GM10266 (cell line): ENCODE data around the gene ARHGAP24.

ENCODE experiments used
- DNase-seq: peaks from one replicate; pipeline ENCODE4 v3.0.0; 2012; ENCODE audit errors: extremely low spot score
- CTCF ChIP-seq: IDR thresholded peaks from 2 replicates; pipeline ENCODE4 v1.5.1; 2012; ENCODE audit warnings: mild to moderate bottlenecking, low read depth; ENCODE audit not compliant: control insufficient read depth, insufficient read depth; ENCODE audit errors: missing control alignments

ARHGAP24 gene

GRCh38 chr4:85928775-85929591, 454.0 kb downstream of the ARHGAP24 start:
- no peak for DNase-seq
- TF ChIP-seq CTCF: no peak

GRCh38 chr4:85929961-85930665, 455.2 kb downstream of the ARHGAP24 start:
- TF ChIP-seq CTCF: no peak
- DNase-seq: no peak

GRCh38 chr4:85932500-85933290, 457.7 kb downstream of the ARHGAP24 start:
- DNase-seq: no peak
- no peak for TF ChIP-seq CTCF

GRCh38 chr4:85933291-85933640, 458.3 kb downstream of the ARHGAP24 start:
- TF ChIP-seq CTCF: no peak
- no peak for DNase-seq

GRCh38 chr4:85937507-85937906, 462.6 kb downstream of the ARHGAP24 start:
- no peak for DNase-seq
- TF ChIP-seq CTCF: no peak

- TF ChIP-seq CTCF: no peak
- no peak for DNase-seq
Observed at GRCh38 chr4:85938062-85938461, 463.1 kb downstream of the ARHGAP24 start.
